ENCODE results near the gene CILP.

The CILP gene

GRCh38 chr15:65146438-65146837 lies 64.8 kb downstream of the CILP start:
- DNase-seq (no peak), ATAC-seq (no peak)

Data from stimulated activated naive CD8-positive, alpha-beta T cell treated with anti-CD3 and anti-CD28 coated beads, Interleukin-15, Interleukin-2, amounts not matched to agents 100 U/mL and 50 U/mL, for 24 hours (primary cell).